Psoas muscle (tissue), 8 donors: ENCODE results near the gene AADAT. TPM values are rescaled to one million over a fixed set of nuclear protein-coding genes. Genes with fewer than 3 reads are reported as not detected.
"Not testable (repeated sequence)": the region's sequence is repeated elsewhere in the genome, so short reads cannot be mapped to it uniquely, and the experiment has no call there.

Source experiments
- ATAC-seq, 4 donors: fragments of 200-7000 bp; cut with Tn5 transposase; one replicate each; pipeline ENCODE4 v1.9.1; 2020; ENCODE audit warnings: moderate library complexity in 3 of 4, mild to moderate bottlenecking in 2 of 4
- DNase-seq, 2 donors: peaks; one replicate each; pipeline ENCODE4 v3.0.0-alpha.2; 2020
- H3K27ac ChIP-seq: fragments of 200-600 bp; one replicate; pipeline ENCODE4 v1.8.0; 2022
- H3K27me3 ChIP-seq, 3 donors: fragments of 200-600 bp in 1 of 3; one replicate each; pipeline versions ENCODE4 v1.6.1 to v1.8.0; 2013 to 2022; ENCODE audit warnings: low read length in 2 of 3, mild to moderate bottlenecking in 2 of 3, moderate library complexity in 1 of 3; ENCODE audit not compliant: insufficient read depth in 3 of 3
- H3K36me3 ChIP-seq, 2 donors: fragments of 200-600 bp in 1 of 2; one replicate each; pipeline versions ENCODE4 v1.6.1 to v1.8.0; 2013 to 2022; ENCODE audit warnings: low read depth in 1 of 2, mild to moderate bottlenecking in 1 of 2, moderate library complexity in 1 of 2; ENCODE audit not compliant: insufficient read depth in 1 of 2
- H3K4me1 ChIP-seq: fragments of 200-600 bp; one replicate; pipeline ENCODE4 v1.8.0; 2022
- H3K4me3 ChIP-seq: fragments of 200-600 bp; one replicate; pipeline ENCODE4 v1.8.0; 2022; ENCODE audit warnings: mild to moderate bottlenecking
- H3K9me3 ChIP-seq: fragments of 200-600 bp; one replicate; pipeline ENCODE4 v1.8.0; 2022
- CTCF ChIP-seq: fragments of 200-600 bp; IDR thresholded peaks from one replicate; pipeline ENCODE4 v1.8.0; 2022; ENCODE audit warnings: antibody characterized with exemption
- WGBS, 3 donors: extraction: QIAGEN DNeasy Blood & Tissue Kit; methylation state at CpG; one replicate each; pipeline versions ENCODE4 v1.1.6 to v1.1.7; 2013; 5-methylcytosine and 5-hydroxymethylcytosine counted together
- intact Hi-C, 2 donors: fragments of 100-400 bp; cut with DNase I; formaldehyde crosslinking; loops; one replicate each; pipeline versions ENCODE4 v1.11.0 to v1.14.2; 2022
- polyA plus RNA-seq, 3 donors: library from polyadenylated mRNA; stranded (reverse); fragments of 200-250 nt; gene quantifications; one replicate each; pipeline ENCODE4 v1.2.3, GENCODE V29; 2013
- total RNA-seq, 4 donors: library from RNA; stranded (reverse); fragmentation: NEBNext Ultra II Directional in 2 of 4; extraction: Animal tissue kit (Norgen Biotek cat#: 25700) in 2 of 4; gene quantifications; one replicate each; pipeline versions ENCODE4 v1.2.1 to v1.2.4, GENCODE V29; 2021 to 2023
- donor health status: healthy with polysubstance abuse.
- donor health status: DM: no; HTN: no; CAD: no; lungs with moderate emphysema.
- donor health status: Bipolar disorder and iron deficiency.
- donor health status: healthy.
- donor health status: DM: yes; HTN: yes; CAD: no.
- donor health status: DM: no; HTN: no; CAD: no.
- donor health status: DM: no; HTN: no; CAD: no.
- donor health status: DM: yes; HTN: yes; CAD: no.

Gene AADAT
- total and polyA plus RNA-seq, 7 donors, result 0.58 to 1.6 (median 1.1) TPM

DNA sequence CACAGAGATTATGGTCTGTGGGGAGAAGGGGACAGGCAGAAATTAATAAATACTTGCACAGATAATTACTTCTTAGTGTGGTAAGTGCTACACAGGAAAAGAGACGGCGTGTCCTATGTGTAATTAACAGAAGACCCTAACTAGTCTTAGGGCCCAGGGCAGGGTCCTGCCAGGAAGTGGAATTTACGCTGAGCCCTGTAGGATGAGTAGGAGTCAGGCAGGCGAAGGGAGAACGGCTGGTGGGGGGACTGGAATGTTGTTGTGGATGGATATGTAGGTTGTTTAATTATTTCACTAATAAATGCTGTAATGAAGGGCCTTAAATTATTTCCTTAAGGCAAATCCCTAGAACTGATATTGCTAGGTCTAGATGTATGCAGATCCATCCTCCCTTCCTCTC, 36.8 kb downstream of the AADAT start:
- H3K36me3 ChIP-seq, result no peaks in the 10 kb centered on the region
- intact Hi-C loops, result loop anchor here in 1 of 2 donors (5.0 kb wide), 1 partner anchor 246 kb away; no protein-coding TSS in a partner anchor
- H3K27ac ChIP-seq, result no peak overlapping the region
- no peaks in the 10 kb centered on the region for H3K4me1 ChIP-seq
- H3K4me3 ChIP-seq, result no peak overlapping the region
- H3K27me3 ChIP-seq, result no peaks in the 10 kb centered on the region
- 73 to 75% (median 74%) methylated on average over 5 of the region's 5 CpGs for WGBS, 3 donors
- ATAC-seq, result no peak
- H3K9me3 ChIP-seq, result no peaks in the 10 kb centered on the region
- no peak for TF ChIP-seq CTCF
- no peak for DNase-seq

DNA sequence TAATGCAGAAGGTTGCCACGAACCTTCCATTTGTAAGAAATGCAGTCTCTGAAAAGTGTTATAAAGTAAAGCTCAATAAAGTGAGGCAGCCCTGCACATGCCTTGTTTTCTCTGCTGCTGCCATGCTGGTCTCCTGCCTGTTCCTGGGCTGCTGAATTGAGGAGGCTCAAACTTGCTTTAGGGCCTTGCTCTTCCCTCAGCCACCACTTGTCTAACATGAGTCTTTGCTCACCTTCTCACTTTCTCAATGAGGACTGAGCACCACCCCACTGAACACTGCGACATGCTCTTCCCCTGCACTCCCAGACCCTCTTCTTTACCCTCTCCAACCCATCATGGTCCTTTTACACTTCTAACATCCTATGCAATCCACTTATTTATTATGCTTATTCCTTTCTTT, 38.4 kb downstream of the AADAT start:
- H3K36me3 ChIP-seq, result no peaks in the 10 kb centered on the region
- H3K9me3 ChIP-seq, result no peaks in the 10 kb centered on the region
- intact Hi-C loops, result loop anchor here in 1 of 2 donors (5.0 kb wide), 1 partner anchor 244 kb away; no protein-coding TSS in a partner anchor
- ATAC-seq (no peak), DNase-seq (no peak)
- 85 to 93% (median 87%) methylated on average over 2 of the region's 2 CpGs for WGBS, 3 donors
- TF ChIP-seq CTCF, result no peak
- no peaks in the 10 kb centered on the region for H3K4me1 ChIP-seq
- H3K27me3 ChIP-seq, result no peaks in the 10 kb centered on the region
- no peak overlapping the region for H3K4me3 ChIP-seq
- H3K27ac ChIP-seq, result no peak overlapping the region

- no peak for ATAC-seq
- 76 to 80% (median 77%) methylated on average over 6 of the region's 6 CpGs for WGBS, 3 donors
- intact Hi-C loops, result loop anchor here (2.0 to 10.0 kb wide), 4 partner anchors 145 to 437 kb away; partner anchors contain the start of gene NEK1 (in 1 of the 2)
Observed at GRCh38 chr4:170049766-170050165, 40.0 kb downstream of the AADAT start.

DNA sequence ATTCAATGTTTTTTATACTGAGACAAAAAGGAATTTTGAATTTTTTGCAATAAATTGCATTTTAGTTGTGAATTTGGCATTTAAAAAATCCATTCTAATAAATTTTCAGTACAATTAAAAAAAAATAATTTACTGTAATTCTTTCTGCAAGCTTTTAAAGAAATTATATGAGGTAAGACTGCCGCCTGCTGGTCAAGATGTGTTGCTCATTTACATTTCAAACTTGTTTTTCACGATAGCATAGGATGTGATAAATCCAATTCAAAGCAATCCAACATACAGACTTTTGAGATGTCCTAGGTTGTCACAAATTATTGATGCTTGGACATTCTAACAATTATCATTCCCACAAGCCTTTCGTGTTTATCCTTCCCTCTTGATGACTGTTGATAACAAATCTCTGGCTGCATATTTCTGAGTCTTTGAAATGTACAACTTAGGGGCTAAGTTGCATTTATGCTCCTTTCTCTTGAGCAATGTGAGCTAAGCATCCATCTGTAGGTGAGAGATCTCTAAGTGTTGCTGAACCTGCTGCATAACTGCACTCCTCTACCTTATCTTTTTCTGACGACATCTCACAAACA, 41.9 kb downstream of the AADAT start:
- no peak for DNase-seq
- 21 to 29% (median 21%) methylated on average over 4 of the region's 4 CpGs for WGBS, 3 donors
- intact Hi-C loops, result loop anchor here (2.0 to 10.0 kb wide), 3 partner anchors 143 to 436 kb away; partner anchors contain the start of gene NEK1 (in 1 of the 2)

More at GRCh38 chr4:170049766-170050165, 40.0 kb downstream of the AADAT start:
- H3K4me3 ChIP-seq, result no peak overlapping the region
- no peaks in the 10 kb centered on the region for H3K36me3 ChIP-seq
- no peaks in the 10 kb centered on the region for H3K27me3 ChIP-seq
- no peak overlapping the region for H3K27ac ChIP-seq
- TF ChIP-seq CTCF, result no peak
- DNase-seq, result no peak
- H3K9me3 ChIP-seq, result no peaks in the 10 kb centered on the region
- H3K4me1 ChIP-seq, result no peaks in the 10 kb centered on the region

GRCh38 chr4:170046156-170046555, 43.6 kb downstream of the AADAT start:
- not testable (repeated sequence) for H3K27me3 ChIP-seq, H3K36me3 ChIP-seq, H3K9me3 ChIP-seq, DNase-seq, H3K27ac ChIP-seq, H3K4me3 ChIP-seq, ATAC-seq, H3K4me1 ChIP-seq
- WGBS, 3 donors, result 95 to 96% (median 96%) methylated on average over 15 to 19 of the region's 24 CpGs
- intact Hi-C loops, result loop anchor here (5.0 to 10.0 kb wide), 2 partner anchors 141 to 434 kb away; partner anchors contain the start of gene NEK1 (in 1 of the 2)

More for the DNA sequence above, 41.9 kb downstream of the AADAT start:
- Histone ChIP-seq H3K27ac (no peak overlapping the region), H3K9me3 (no peaks in the 10 kb centered on the region), H3K4me3 (no peak overlapping the region), H3K27me3 (no peaks in the 10 kb centered on the region), H3K4me1 (no peaks in the 10 kb centered on the region), H3K36me3 (no peaks in the 10 kb centered on the region)
- ATAC-seq, result peak in 1 of 4 donors; percentile 61
- peak; percentile 85 for TF ChIP-seq CTCF
